Astrocyte of the cerebellum (primary cell): Measurements from ENCODE around the gene SCML1.

Source experiments
- DNase-seq: peaks from one replicate; pipeline ENCODE4 v3.0.0-alpha.2; 2011; ENCODE audit warnings: low read depth
- H3K4me3 ChIP-seq: 2 replicates; pipeline ENCODE4 v1.5.1; 2011; ENCODE audit warnings: mild to moderate bottlenecking, low read depth, low read length, moderate library complexity
- CTCF ChIP-seq: IDR thresholded peaks from 2 replicates; pipeline ENCODE4 v1.5.1; 2012; ENCODE audit warnings: low read length, low read depth, moderate library complexity, mild to moderate bottlenecking; ENCODE audit errors: missing control alignments
- in situ Hi-C: cut with HindIII; loops from 2 replicates; pipeline ENCODE4 v1.10.0; 2017; ENCODE audit warnings: low sequenced_read_pairs

SCML1 gene

GRCh38 chrX:17718649-17719165, 18.6 kb upstream of the SCML1 start:
- in situ Hi-C loops: no loop called here
- no peak for TF ChIP-seq CTCF
- DNase-seq: no peak

GRCh38 chrX:17719711-17720110, 17.6 kb upstream of the SCML1 start:
- TF ChIP-seq CTCF: no peak
- DNase-seq: no peak
- no peak overlapping the region for H3K4me3 ChIP-seq
- in situ Hi-C loops: no loop called here

More at GRCh38 chrX:17718649-17719165, 18.6 kb upstream of the SCML1 start:
- H3K4me3 ChIP-seq: no peak overlapping the region

- in situ Hi-C loops: no loop called here
- TF ChIP-seq CTCF: no peak
- no peak for DNase-seq
- H3K4me3 ChIP-seq: no peak overlapping the region
Measured at GRCh38 chrX:17721715-17722114, 15.6 kb upstream of the SCML1 start.

GRCh38 chrX:17725181-17725580, 12.1 kb upstream of the SCML1 start:
- in situ Hi-C loops: no loop called here
- no peak for TF ChIP-seq CTCF
- no peak overlapping the region for H3K4me3 ChIP-seq
- no peak for DNase-seq

- in situ Hi-C loops: no loop called here
- H3K4me3 ChIP-seq: no peak overlapping the region
- no peak for DNase-seq
- TF ChIP-seq CTCF: no peak
Measured at GRCh38 chrX:17732138-17732783, 5.0 kb upstream of the SCML1 start.

GRCh38 chrX:17735406-17735805, 1.9 kb upstream of the SCML1 start:
- no peak overlapping the region for H3K4me3 ChIP-seq
- no peak for DNase-seq
- TF ChIP-seq CTCF: no peak
- in situ Hi-C loops: no loop called here
